ENCODE data around the gene CXXC4. TPM values are rescaled to one million over a fixed set of nuclear protein-coding genes. Genes with fewer than 3 reads are reported as not detected.

CXXC4 gene
- total RNA-seq, 5 donors from 2014 or later (not counting 1 experiment from before 2014, with no cell fraction given) = 0.09 to 0.20 (median 0.13) TPM; not detected in 1

- Mint-ChIP-seq H3K27me3 (peaks cover 12 to 21% of the 10 kb centered on the region in 2 donors), H3K9me3 (peaks cover 0 to 4% (median 0%) of the 10 kb centered on the region in 3 donors), H3K36me3 (no peaks in the 10 kb centered on the region), H3K4me3 (no peak overlapping the region), H3K4me1 (no peaks in the 10 kb centered on the region), H3K27ac (no peak overlapping the region)
- no CpG with 5 or more reads among the region's 3 CpGs for WGBS (ENCODE audit: insufficient coverage)
- Histone ChIP-seq H3K4me3 (ENCODE audit: control insufficient read depth in 1 of 2, extremely low read depth in 1 of 2, low read length in 1 of 2) (no peak overlapping the region), H3K4me1 (ENCODE audit: control insufficient read depth in 1 of 2, extremely low read depth in 1 of 2, insufficient read depth in 2 of 2, low read length in 2 of 2) (no peaks in the 10 kb centered on the region), H3K27ac (ENCODE audit: low read length) (no peak overlapping the region), H3K27me3 (replicated peaks in 1 of 2; ENCODE audit: control insufficient read depth in 2 of 2, extremely low read depth in 1 of 2, insufficient read depth in 2 of 2, low read length in 1 of 2) (peaks cover 0 to under 1% of the 10 kb centered on the region in 2 experiments), H3K9me3 (no peaks in the 10 kb centered on the region), H3K36me3 (ENCODE audit: control insufficient read depth in 2 of 2, extremely low read depth in 1 of 2, insufficient read depth in 1 of 2, low read length in 1 of 2) (no peaks in the 10 kb centered on the region)
- POLR2A ChIA-PET = interaction anchor here in 1 of 2 donors (0.7 kb wide), 1 partner anchor 84 kb away, joined by 3 read pairs; no protein-coding TSS in a partner anchor
- CTCF ChIA-PET = no interaction called here
- DNase-seq (no peak), ATAC-seq (replicated peaks in 1 of 4) (no peak)
Observed at GRCh38 chr4:104501290-104501689, 6.6 kb upstream of the CXXC4 start.

GRCh38 chr4:104500442-104500841 is 5.7 kb upstream of the CXXC4 start:
- Histone ChIP-seq H3K36me3 (ENCODE audit: control insufficient read depth in 2 of 2, extremely low read depth in 1 of 2, insufficient read depth in 1 of 2, low read length in 1 of 2) (no peaks in the 10 kb centered on the region), H3K9me3 (no peaks in the 10 kb centered on the region), H3K4me1 (ENCODE audit: control insufficient read depth in 1 of 2, extremely low read depth in 1 of 2, insufficient read depth in 2 of 2, low read length in 2 of 2) (no peaks in the 10 kb centered on the region), H3K27ac (ENCODE audit: low read length) (no peak overlapping the region), H3K27me3 (replicated peaks in 1 of 2; ENCODE audit: control insufficient read depth in 2 of 2, extremely low read depth in 1 of 2, insufficient read depth in 2 of 2, low read length in 1 of 2) (peaks cover 0 to 7% of the 10 kb centered on the region in 2 experiments), H3K4me3 (ENCODE audit: control insufficient read depth in 1 of 2, extremely low read depth in 1 of 2, low read length in 1 of 2) (no peak overlapping the region)
- DNase-seq (no peak), ATAC-seq (replicated peaks in 1 of 4) (no peak)
- peaks cover 0 to 1% (median 0%) of the 10 kb centered on the region in 3 donors for H3K9me3 Mint-ChIP-seq
- H3K4me3 Mint-ChIP-seq = no peak overlapping the region
- CTCF ChIA-PET = no interaction called here
- POLR2A ChIA-PET = no interaction called here
- no peak overlapping the region for H3K27ac Mint-ChIP-seq
- H3K36me3 Mint-ChIP-seq = no peaks in the 10 kb centered on the region
- 13% methylated on average over 2 of the region's 5 CpGs for WGBS (ENCODE audit: insufficient coverage)
- peaks cover 15 to 20% of the 10 kb centered on the region in 2 donors for H3K27me3 Mint-ChIP-seq
- peaks cover 3 to 5% (median 3%) of the 10 kb centered on the region in 3 donors for H3K4me1 Mint-ChIP-seq

GRCh38 chr4:104494185-104494584 is 509 bp downstream of the CXXC4 start:
- H3K27ac ChIP-seq (ENCODE audit: low read length) = no peak overlapping the region
- Mint-ChIP-seq H3K4me3 (peak overlapping the region; percentile 29 to 77 (median 43)), H3K27me3 (peaks cover 29 to 48% of the 10 kb centered on the region in 2 donors), H3K9me3 (no peaks in the 10 kb centered on the region), H3K36me3 (no peaks in the 10 kb centered on the region), H3K4me1 (peaks cover 39 to 50% (median 43%) of the 10 kb centered on the region in 3 donors), H3K27ac (no peak overlapping the region)
- H3K9me3 ChIP-seq = no peaks in the 10 kb centered on the region
- no peaks in the 10 kb centered on the region for H3K36me3 ChIP-seq (ENCODE audit: control insufficient read depth in 2 of 2, extremely low read depth in 1 of 2, insufficient read depth in 1 of 2, low read length in 1 of 2)
- H3K4me3 ChIP-seq (ENCODE audit: control insufficient read depth in 1 of 2, extremely low read depth in 1 of 2, low read length in 1 of 2) = no peak overlapping the region
- H3K27me3 ChIP-seq (replicated peaks in 1 of 2; ENCODE audit: control insufficient read depth in 2 of 2, extremely low read depth in 1 of 2, insufficient read depth in 2 of 2, low read length in 1 of 2) = peaks cover 22 to 23% of the 10 kb centered on the region in 2 experiments
- ATAC-seq (replicated peaks in 1 of 4) = no peak
- ChIA-PET POLR2A (interaction anchor here in 1 of 2 donors (0.6 kb wide), 1 partner anchor 703 kb away, joined by 8 read pairs; no protein-coding TSS in a partner anchor), CTCF (no interaction called here)
- no peak for DNase-seq
- peaks cover 9 to 19% of the 10 kb centered on the region in 2 experiments for H3K4me1 ChIP-seq (ENCODE audit: control insufficient read depth in 1 of 2, extremely low read depth in 1 of 2, insufficient read depth in 2 of 2, low read length in 2 of 2)
- 45% methylated on average over 4 of the region's 5 CpGs for WGBS (ENCODE audit: insufficient coverage)

GRCh38 chr4:104493081-104493831 is 1.4 kb downstream of the CXXC4 start:
- H3K4me1 Mint-ChIP-seq = peaks cover 39 to 50% (median 43%) of the 10 kb centered on the region in 3 donors
- peaks cover 22 to 23% of the 10 kb centered on the region in 2 experiments for H3K27me3 ChIP-seq (replicated peaks in 1 of 2; ENCODE audit: control insufficient read depth in 2 of 2, extremely low read depth in 1 of 2, insufficient read depth in 2 of 2, low read length in 1 of 2)

GRCh38 chr4:104492183-104492771 is 2.4 kb downstream of the CXXC4 start:
- H3K4me3 ChIP-seq (ENCODE audit: control insufficient read depth in 1 of 2, extremely low read depth in 1 of 2, low read length in 1 of 2) = peak overlapping the region in 1 of 2 donors; percentile 51
- DNase-seq (peak in 1 of 35 experiments; percentile 2), ATAC-seq (replicated peaks in 1 of 4) (no peak)
- ChIA-PET CTCF (no interaction called here), POLR2A (no interaction called here)
- Mint-ChIP-seq H3K27ac (no peak overlapping the region), H3K36me3 (no peaks in the 10 kb centered on the region), H3K4me3 (peak overlapping the region; percentile 76 to 86 (median 77)), H3K27me3 (peaks cover 37 to 61% of the 10 kb centered on the region in 2 donors), H3K4me1 (peaks cover 39 to 50% (median 43%) of the 10 kb centered on the region in 3 donors), H3K9me3 (no peaks in the 10 kb centered on the region)
- H3K36me3 ChIP-seq (ENCODE audit: control insufficient read depth in 2 of 2, extremely low read depth in 1 of 2, insufficient read depth in 1 of 2, low read length in 1 of 2) = no peaks in the 10 kb centered on the region
- H3K27me3 ChIP-seq (replicated peaks in 1 of 2; ENCODE audit: control insufficient read depth in 2 of 2, extremely low read depth in 1 of 2, insufficient read depth in 2 of 2, low read length in 1 of 2) = peaks cover 22 to 23% of the 10 kb centered on the region in 2 experiments
- H3K27ac ChIP-seq (ENCODE audit: low read length) = no peak overlapping the region
- H3K4me1 ChIP-seq (ENCODE audit: control insufficient read depth in 1 of 2, extremely low read depth in 1 of 2, insufficient read depth in 2 of 2, low read length in 2 of 2) = peaks cover 9 to 19% of the 10 kb centered on the region in 2 experiments
- WGBS (ENCODE audit: insufficient coverage) = 5% methylated on average over 2 of the region's 7 CpGs
- H3K9me3 ChIP-seq = no peaks in the 10 kb centered on the region

More at GRCh38 chr4:104493081-104493831, 1.4 kb downstream of the CXXC4 start:
- peak overlapping the region in 1 of 3 donors; percentile 77 for H3K4me3 Mint-ChIP-seq
- H3K36me3 Mint-ChIP-seq = no peaks in the 10 kb centered on the region
- no CpG with 5 or more reads among the region's 3 CpGs for WGBS (ENCODE audit: insufficient coverage)
- CTCF ChIA-PET = no interaction called here
- no peak overlapping the region for H3K27ac Mint-ChIP-seq
- H3K9me3 Mint-ChIP-seq = no peaks in the 10 kb centered on the region
- peaks cover 32 to 51% of the 10 kb centered on the region in 2 donors for H3K27me3 Mint-ChIP-seq
- H3K9me3 ChIP-seq = no peaks in the 10 kb centered on the region
- H3K27ac ChIP-seq (ENCODE audit: low read length) = no peak overlapping the region
- peaks cover 9 to 19% of the 10 kb centered on the region in 2 experiments for H3K4me1 ChIP-seq (ENCODE audit: control insufficient read depth in 1 of 2, extremely low read depth in 1 of 2, insufficient read depth in 2 of 2, low read length in 2 of 2)
- DNase-seq (no peak), ATAC-seq (replicated peaks in 1 of 4) (no peak)
- POLR2A ChIA-PET = no interaction called here
- no peak overlapping the region for H3K4me3 ChIP-seq (ENCODE audit: control insufficient read depth in 1 of 2, extremely low read depth in 1 of 2, low read length in 1 of 2)
- H3K36me3 ChIP-seq (ENCODE audit: control insufficient read depth in 2 of 2, extremely low read depth in 1 of 2, insufficient read depth in 1 of 2, low read length in 1 of 2) = no peaks in the 10 kb centered on the region

- ATAC-seq (replicated peaks in 1 of 4) (peak in 3 of 4 experiments; percentile 49 to 74 (median 56)), DNase-seq (peak in 28 of 35 experiments; percentile 3 to 60 (median 32))
- no peaks in the 10 kb centered on the region for H3K9me3 Mint-ChIP-seq
- ChIA-PET POLR2A (no interaction called here), CTCF (no interaction called here)
- peaks cover 40 to 68% of the 10 kb centered on the region in 2 donors for H3K27me3 Mint-ChIP-seq
- WGBS (ENCODE audit: insufficient coverage) = 3% methylated on average over 24 of the region's 47 CpGs
- no peak overlapping the region for H3K27ac Mint-ChIP-seq
- no peaks in the 10 kb centered on the region for H3K9me3 ChIP-seq
- peak overlapping the region; percentile 47 to 51 for H3K4me3 ChIP-seq (ENCODE audit: control insufficient read depth in 1 of 2, extremely low read depth in 1 of 2, low read length in 1 of 2)
- H3K27me3 ChIP-seq (replicated peaks in 1 of 2; ENCODE audit: control insufficient read depth in 2 of 2, extremely low read depth in 1 of 2, insufficient read depth in 2 of 2, low read length in 1 of 2) = peaks cover 22 to 23% of the 10 kb centered on the region in 2 experiments
- peaks cover 39 to 50% (median 43%) of the 10 kb centered on the region in 3 donors for H3K4me1 Mint-ChIP-seq
- H3K36me3 ChIP-seq (ENCODE audit: control insufficient read depth in 2 of 2, extremely low read depth in 1 of 2, insufficient read depth in 1 of 2, low read length in 1 of 2) = no peaks in the 10 kb centered on the region
- peaks cover 9 to 19% of the 10 kb centered on the region in 2 experiments for H3K4me1 ChIP-seq (ENCODE audit: control insufficient read depth in 1 of 2, extremely low read depth in 1 of 2, insufficient read depth in 2 of 2, low read length in 2 of 2)
- H3K4me3 Mint-ChIP-seq = peak overlapping the region; percentile 76 to 86 (median 77)
- H3K36me3 Mint-ChIP-seq = no peaks in the 10 kb centered on the region
- H3K27ac ChIP-seq (ENCODE audit: low read length) = no peak overlapping the region
Observed at GRCh38 chr4:104491481-104492182, 3.1 kb downstream of the CXXC4 start.
